SH-SY5Y (cell line): Measurements from ENCODE around the gene ADGRE2.

Experiments used
- GATA2 ChIP-seq: IDR thresholded peaks from 2 replicates; pipeline ENCODE4 v1.6.1; 2011; ENCODE audit warnings: mild to moderate bottlenecking, low read depth, low read length
- GATA3 ChIP-seq: IDR thresholded peaks from 2 replicates; pipeline ENCODE4 v1.6.1; 2011; ENCODE audit warnings: low read depth, mild to moderate bottlenecking, low read length, moderate library complexity

GRCh38 chr19:14795078-14795721 is 16.8 kb upstream of the ADGRE2 start:
- no peak for TF ChIP-seq GATA2
- no peak for TF ChIP-seq GATA3
